Epithelial cell of esophagus (primary cell): Measurements from ENCODE around the gene CFAP46.
A peak's percentile ranks its signal among the peaks of the same experiment; 100 is the strongest.
"Not testable (repeated sequence)": the region's sequence is repeated elsewhere in the genome, so short reads cannot be mapped to it uniquely, and the experiment has no call there.

Source experiments
- DNase-seq: peaks from one replicate; pipeline ENCODE4 v3.0.0; 2010; ENCODE audit warnings: low read depth
- H3K4me3 ChIP-seq: 2 replicates; pipeline ENCODE4 v1.5.1; 2011; ENCODE audit warnings: mild to moderate bottlenecking, low read length, control low read depth
- CTCF ChIP-seq: IDR thresholded peaks from 2 replicates; pipeline ENCODE4 v1.5.1; 2011; ENCODE audit warnings: low read depth, mild to moderate bottlenecking, low read length, control low read depth, inconsistent platforms; ENCODE audit not compliant: insufficient read depth; ENCODE audit errors: missing control alignments

Gene CFAP46

GRCh38 chr10:132938472-132939339, 3.7 kb downstream of the CFAP46 start:
- TF ChIP-seq CTCF, result peak; percentile 14
- no peak overlapping the region for H3K4me3 ChIP-seq
- DNase-seq, result no peak

- no peak for DNase-seq
- H3K4me3 ChIP-seq, result no peak overlapping the region
- TF ChIP-seq CTCF, result no peak
Measured at GRCh38 chr10:132937861-132938260, 4.5 kb downstream of the CFAP46 start.

- H3K4me3 ChIP-seq, result no peak overlapping the region
- no peak for TF ChIP-seq CTCF
- no peak for DNase-seq
Measured at GRCh38 chr10:132934953-132935352, 7.4 kb downstream of the CFAP46 start.

GRCh38 chr10:132933308-132934042, 8.9 kb downstream of the CFAP46 start:
- DNase-seq, result no peak
- H3K4me3 ChIP-seq, result no peak overlapping the region
- TF ChIP-seq CTCF, result no peak

- no peak for DNase-seq
- H3K4me3 ChIP-seq, result no peak overlapping the region
- TF ChIP-seq CTCF, result no peak
Measured at GRCh38 chr10:132932461-132933307, 9.7 kb downstream of the CFAP46 start.

- not testable (repeated sequence) for H3K4me3 ChIP-seq, DNase-seq
Measured at GRCh38 chr10:132931258-132932250, 10.8 kb downstream of the CFAP46 start.

GRCh38 chr10:132930701-132931100, 11.7 kb downstream of the CFAP46 start:
- DNase-seq, H3K4me3 ChIP-seq: not testable (repeated sequence)
